IPS-18c (cell line): ENCODE data around the gene OLFML3.
"Not testable (repeated sequence)": the region's sequence is repeated elsewhere in the genome, so short reads cannot be mapped to it uniquely, and the experiment has no call there.

Experiments
- H3K4me3 ChIP-seq: 2 replicates; pipeline ENCODE4 v1.7.0; 2013; ENCODE audit warnings: low read depth, mild to moderate bottlenecking, low read length, moderate library complexity; ENCODE audit not compliant: insufficient read depth
- H3K9me3 ChIP-seq: one replicate; pipeline ENCODE4 v1.6.1; 2013; ENCODE audit warnings: mild to moderate bottlenecking, low read length, moderate library complexity; ENCODE audit not compliant: control insufficient read depth, insufficient read depth

Gene OLFML3

GRCh38 chr1:113946678-113947387 lies 32.4 kb upstream of the OLFML3 start:
- no peaks in the 10 kb centered on the region for H3K9me3 ChIP-seq
- H3K4me3 ChIP-seq, result no peak overlapping the region

- Histone ChIP-seq H3K4me3 (no peak overlapping the region), H3K9me3 (no peaks in the 10 kb centered on the region)
Measured at GRCh38 chr1:113947388-113948107, 31.7 kb upstream of the OLFML3 start.

GRCh38 chr1:113948151-113948550 lies 31.1 kb upstream of the OLFML3 start:
- H3K4me3 ChIP-seq, result not testable (repeated sequence)

GRCh38 chr1:113949007-113949406 lies 30.3 kb upstream of the OLFML3 start:
- no peak overlapping the region for H3K4me3 ChIP-seq

More at GRCh38 chr1:113948151-113948550, 31.1 kb upstream of the OLFML3 start:
- not testable (repeated sequence) for H3K9me3 ChIP-seq

GRCh38 chr1:113950908-113951307 lies 28.4 kb upstream of the OLFML3 start:
- H3K9me3 ChIP-seq, result no peaks in the 10 kb centered on the region
- H3K4me3 ChIP-seq, result no peak overlapping the region

More at GRCh38 chr1:113949007-113949406, 30.3 kb upstream of the OLFML3 start:
- H3K9me3 ChIP-seq, result no peaks in the 10 kb centered on the region

- Histone ChIP-seq H3K9me3 (no peaks in the 10 kb centered on the region), H3K4me3 (no peak overlapping the region)
Measured at GRCh38 chr1:113951719-113952118, 27.6 kb upstream of the OLFML3 start.

- Histone ChIP-seq H3K9me3 (no peaks in the 10 kb centered on the region), H3K4me3 (no peak overlapping the region)
Measured at GRCh38 chr1:113957984-113958383, 21.3 kb upstream of the OLFML3 start.

GRCh38 chr1:113958691-113959090 lies 20.6 kb upstream of the OLFML3 start:
- Histone ChIP-seq H3K4me3 (no peak overlapping the region), H3K9me3 (no peaks in the 10 kb centered on the region)

- Histone ChIP-seq H3K4me3 (no peak overlapping the region), H3K9me3 (no peaks in the 10 kb centered on the region)
Measured at GRCh38 chr1:113963281-113963906, 15.9 kb upstream of the OLFML3 start.

GRCh38 chr1:113965703-113966412 lies 13.4 kb upstream of the OLFML3 start:
- Histone ChIP-seq H3K9me3 (no peaks in the 10 kb centered on the region), H3K4me3 (no peak overlapping the region)

- H3K4me3 ChIP-seq, result no peak overlapping the region
- H3K9me3 ChIP-seq, result no peaks in the 10 kb centered on the region
Measured at GRCh38 chr1:113972954-113973353, 6.3 kb upstream of the OLFML3 start.

GRCh38 chr1:113975211-113975895 lies 3.9 kb upstream of the OLFML3 start:
- Histone ChIP-seq H3K9me3 (no peaks in the 10 kb centered on the region), H3K4me3 (no peak overlapping the region)

GRCh38 chr1:113976609-113977278 lies 2.5 kb upstream of the OLFML3 start:
- H3K9me3 ChIP-seq, result no peaks in the 10 kb centered on the region
- H3K4me3 ChIP-seq, result no peak overlapping the region

- Histone ChIP-seq H3K9me3 (no peaks in the 10 kb centered on the region), H3K4me3 (no peak overlapping the region)
Measured at GRCh38 chr1:113977906-113978305, 1.4 kb upstream of the OLFML3 start.

GRCh38 chr1:113980110-113980509 lies 836 bp downstream of the OLFML3 start:
- peak overlapping the region; percentile 40; the same call in 1 of the 2 replicates for H3K4me3 ChIP-seq

More at GRCh38 chr1:113980110-113980509, 836 bp downstream of the OLFML3 start:
- no peaks in the 10 kb centered on the region for H3K9me3 ChIP-seq
